Panc1 (cell line): Measurements from ENCODE around the gene CMTM8.

ENCODE experiments used
- POLR2AphosphoS5 ChIP-seq: IDR thresholded peaks from 2 replicates; pipeline ENCODE4 v1.6.1; 2012; ENCODE audit warnings: mild to moderate bottlenecking, low read depth, low read length, moderate library complexity
- SIN3A ChIP-seq: IDR thresholded peaks from 2 replicates; pipeline ENCODE4 v1.6.1; 2012; ENCODE audit warnings: low read depth, mild to moderate bottlenecking, low read length, moderate library complexity, borderline replicate concordance; ENCODE audit not compliant: insufficient read depth
- TCF7L2 ChIP-seq: IDR thresholded peaks from 2 replicates; pipeline ENCODE4 v1.6.1; 2011; ENCODE audit warnings: mild to moderate bottlenecking, low read depth, low read length, inconsistent platforms
- TF ChIP-seq, protein P1 (sequence below): fragments of 450-650 bp; IDR thresholded peaks from 2 replicates; pipeline ENCODE4 v1.5.1; 2017; ENCODE audit warnings: mild to moderate bottlenecking
- TF ChIP-seq, protein P2 (sequence below), 2 experiments: IDR thresholded peaks; 2 replicates each; pipeline ENCODE4 v1.6.1; 2011 to 2012; ENCODE audit warnings: low read depth in 2 of 2, control low read depth in 1 of 2, low read length in 1 of 2, mild to moderate bottlenecking in 1 of 2, moderate library complexity in 1 of 2; ENCODE audit not compliant: insufficient read depth in 1 of 2

DNA sequence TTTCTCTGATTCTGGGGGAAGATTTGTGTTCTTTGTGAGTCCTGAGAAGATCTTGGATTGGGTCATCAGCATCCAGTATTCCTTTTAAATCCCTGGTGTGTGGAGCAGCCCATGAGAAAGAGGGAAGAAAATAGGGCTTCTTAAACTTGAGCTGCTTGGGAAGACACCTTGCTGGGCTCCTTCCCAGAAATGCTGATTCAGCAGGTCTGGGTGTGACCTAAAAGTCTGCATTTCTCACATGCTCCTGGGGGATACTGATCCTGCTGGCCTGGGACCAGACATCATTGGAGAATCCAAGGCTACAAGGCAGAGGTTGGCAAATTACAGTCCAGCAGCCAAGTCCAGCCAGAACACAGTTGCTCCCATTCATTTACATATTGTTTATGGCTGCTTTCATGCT lies 99.0 kb downstream of the CMTM8 start:
- TF ChIP-seq, protein P1, sequence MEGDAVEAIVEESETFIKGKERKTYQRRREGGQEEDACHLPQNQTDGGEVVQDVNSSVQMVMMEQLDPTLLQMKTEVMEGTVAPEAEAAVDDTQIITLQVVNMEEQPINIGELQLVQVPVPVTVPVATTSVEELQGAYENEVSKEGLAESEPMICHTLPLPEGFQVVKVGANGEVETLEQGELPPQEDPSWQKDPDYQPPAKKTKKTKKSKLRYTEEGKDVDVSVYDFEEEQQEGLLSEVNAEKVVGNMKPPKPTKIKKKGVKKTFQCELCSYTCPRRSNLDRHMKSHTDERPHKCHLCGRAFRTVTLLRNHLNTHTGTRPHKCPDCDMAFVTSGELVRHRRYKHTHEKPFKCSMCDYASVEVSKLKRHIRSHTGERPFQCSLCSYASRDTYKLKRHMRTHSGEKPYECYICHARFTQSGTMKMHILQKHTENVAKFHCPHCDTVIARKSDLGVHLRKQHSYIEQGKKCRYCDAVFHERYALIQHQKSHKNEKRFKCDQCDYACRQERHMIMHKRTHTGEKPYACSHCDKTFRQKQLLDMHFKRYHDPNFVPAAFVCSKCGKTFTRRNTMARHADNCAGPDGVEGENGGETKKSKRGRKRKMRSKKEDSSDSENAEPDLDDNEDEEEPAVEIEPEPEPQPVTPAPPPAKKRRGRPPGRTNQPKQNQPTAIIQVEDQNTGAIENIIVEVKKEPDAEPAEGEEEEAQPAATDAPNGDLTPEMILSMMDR, result no peak
- no peak for TF ChIP-seq TCF7L2
- no peak for TF ChIP-seq SIN3A
- TF ChIP-seq, protein P2, sequence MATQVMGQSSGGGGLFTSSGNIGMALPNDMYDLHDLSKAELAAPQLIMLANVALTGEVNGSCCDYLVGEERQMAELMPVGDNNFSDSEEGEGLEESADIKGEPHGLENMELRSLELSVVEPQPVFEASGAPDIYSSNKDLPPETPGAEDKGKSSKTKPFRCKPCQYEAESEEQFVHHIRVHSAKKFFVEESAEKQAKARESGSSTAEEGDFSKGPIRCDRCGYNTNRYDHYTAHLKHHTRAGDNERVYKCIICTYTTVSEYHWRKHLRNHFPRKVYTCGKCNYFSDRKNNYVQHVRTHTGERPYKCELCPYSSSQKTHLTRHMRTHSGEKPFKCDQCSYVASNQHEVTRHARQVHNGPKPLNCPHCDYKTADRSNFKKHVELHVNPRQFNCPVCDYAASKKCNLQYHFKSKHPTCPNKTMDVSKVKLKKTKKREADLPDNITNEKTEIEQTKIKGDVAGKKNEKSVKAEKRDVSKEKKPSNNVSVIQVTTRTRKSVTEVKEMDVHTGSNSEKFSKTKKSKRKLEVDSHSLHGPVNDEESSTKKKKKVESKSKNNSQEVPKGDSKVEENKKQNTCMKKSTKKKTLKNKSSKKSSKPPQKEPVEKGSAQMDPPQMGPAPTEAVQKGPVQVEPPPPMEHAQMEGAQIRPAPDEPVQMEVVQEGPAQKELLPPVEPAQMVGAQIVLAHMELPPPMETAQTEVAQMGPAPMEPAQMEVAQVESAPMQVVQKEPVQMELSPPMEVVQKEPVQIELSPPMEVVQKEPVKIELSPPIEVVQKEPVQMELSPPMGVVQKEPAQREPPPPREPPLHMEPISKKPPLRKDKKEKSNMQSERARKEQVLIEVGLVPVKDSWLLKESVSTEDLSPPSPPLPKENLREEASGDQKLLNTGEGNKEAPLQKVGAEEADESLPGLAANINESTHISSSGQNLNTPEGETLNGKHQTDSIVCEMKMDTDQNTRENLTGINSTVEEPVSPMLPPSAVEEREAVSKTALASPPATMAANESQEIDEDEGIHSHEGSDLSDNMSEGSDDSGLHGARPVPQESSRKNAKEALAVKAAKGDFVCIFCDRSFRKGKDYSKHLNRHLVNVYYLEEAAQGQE (IDR thresholded peaks at IDR 0.05; ENCODE audit: insufficient read depth in 1 of 2, low read depth in 2 of 2, low read length in 1 of 2), result no peak
- TF ChIP-seq POLR2AphosphoS5, result no peak
